Measurements from ENCODE around the gene ACAN. TPM values are rescaled to one million over a fixed set of nuclear protein-coding genes. Genes with fewer than 3 reads are reported as not detected.
A peak's percentile ranks its signal among the peaks of the same experiment; 100 is the strongest.

The ACAN gene
- polyA plus RNA-seq, 3 donors: not detected

DNA sequence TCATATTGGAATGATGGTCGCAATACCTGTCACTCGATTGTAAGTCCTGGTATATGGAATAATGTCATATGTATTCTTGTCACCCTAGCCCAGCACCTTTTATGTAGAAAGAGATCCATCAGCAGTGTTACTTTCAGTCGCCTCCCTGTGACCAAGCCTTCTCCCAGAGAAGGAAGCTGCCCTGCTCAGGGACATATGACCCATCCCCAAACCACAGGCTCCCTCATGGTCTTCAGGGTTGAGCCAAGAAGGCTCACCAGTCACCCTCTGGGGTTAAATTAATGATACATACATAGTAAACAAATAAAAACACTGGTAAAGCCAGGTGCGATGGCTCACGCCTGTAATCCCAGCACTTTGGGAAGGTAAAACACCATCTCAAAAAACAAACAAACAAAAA lies 114.5 kb downstream of the ACAN start:
- H3K27ac Mint-ChIP-seq: no peak overlapping the region
- Histone ChIP-seq H3K4me2 (replicated peaks; ENCODE audit: extremely low read depth, low read length, poor library complexity, severe bottlenecking) (no peak overlapping the region), H2AFZ (ENCODE audit: insufficient read depth, low read depth, low read length, poor library complexity, severe bottlenecking) (no peak overlapping the region), H3K27me3 (ENCODE audit: control insufficient read depth in 2 of 2, insufficient read depth in 2 of 2, low read length in 2 of 2) (peaks cover 0 to 2% of the 10 kb centered on the region in 2 donors), H4K20me1 (ENCODE audit: insufficient read depth, low read length) (no peaks in the 10 kb centered on the region), H3K79me2 (ENCODE audit: insufficient read depth, low read length) (no peaks in the 10 kb centered on the region), H3K4me3 (replicated peaks in 1 of 3; ENCODE audit: low read depth in 2 of 3, low read length in 3 of 3) (no peak overlapping the region), H3K9me3 (replicated peaks in 1 of 2; ENCODE audit: control insufficient read depth in 1 of 2, insufficient read depth in 1 of 2, low read length in 2 of 2) (no peaks in the 10 kb centered on the region), H3K36me3 (replicated peaks in 1 of 2; ENCODE audit: control insufficient read depth in 1 of 2, insufficient read depth in 2 of 2, low read length in 2 of 2) (no peaks in the 10 kb centered on the region), H3K4me1 (ENCODE audit: control insufficient read depth in 1 of 2, insufficient read depth in 2 of 2, low read length in 2 of 2) (peaks cover 7 to 14% of the 10 kb centered on the region in 2 donors), H3K27ac (ENCODE audit: low read depth in 1 of 2, low read length in 2 of 2) (no peak overlapping the region), H3K9ac (ENCODE audit: insufficient read depth, low read length, poor library complexity, severe bottlenecking) (no peak overlapping the region)
- no peaks in the 10 kb centered on the region for H3K9me3 Mint-ChIP-seq
- no CpG with 5 or more reads among the region's 5 CpGs for WGBS (ENCODE audit: insufficient coverage)
- peaks cover 0 to 6% (median 6%) of the 10 kb centered on the region in 3 donors for H3K27me3 Mint-ChIP-seq (ENCODE audit: low read depth in 3 of 3)
- no peak for TF ChIP-seq CTCF (IDR thresholded peaks at IDR 0.05)
- H3K4me3 Mint-ChIP-seq: no peak overlapping the region
- H3K36me3 Mint-ChIP-seq: no peaks in the 10 kb centered on the region
- peaks cover 23% of the 10 kb centered on the region for H3K4me1 Mint-ChIP-seq
- DNase-seq: no peak
- intact Hi-C loops (cut with micrococcal nuclease): no loop called here

GRCh38 chr15:88918738-88919137 lies 115.5 kb downstream of the ACAN start:
- intact Hi-C loops (cut with micrococcal nuclease): no loop called here
- Mint-ChIP-seq H3K9me3 (no peaks in the 10 kb centered on the region), H3K27me3 (ENCODE audit: low read depth in 3 of 3) (peaks cover 0 to 6% (median 3%) of the 10 kb centered on the region in 3 donors), H3K4me3 (no peak overlapping the region), H3K36me3 (no peaks in the 10 kb centered on the region), H3K4me1 (peaks cover 18% of the 10 kb centered on the region), H3K27ac (peak overlapping the region in 2 of 7 donors; percentile 51 to 63)
- Histone ChIP-seq H3K9me3 (replicated peaks in 1 of 2; ENCODE audit: control insufficient read depth in 1 of 2, insufficient read depth in 1 of 2, low read length in 2 of 2) (no peaks in the 10 kb centered on the region), H3K27ac (ENCODE audit: low read depth in 1 of 2, low read length in 2 of 2) (no peak overlapping the region), H3K4me1 (ENCODE audit: control insufficient read depth in 1 of 2, insufficient read depth in 2 of 2, low read length in 2 of 2) (peaks cover under 1 to 14% of the 10 kb centered on the region in 2 donors), H3K79me2 (ENCODE audit: insufficient read depth, low read length) (no peaks in the 10 kb centered on the region), H3K4me3 (replicated peaks in 1 of 3; ENCODE audit: low read depth in 2 of 3, low read length in 3 of 3) (no peak overlapping the region), H2AFZ (ENCODE audit: insufficient read depth, low read depth, low read length, poor library complexity, severe bottlenecking) (no peak overlapping the region), H3K36me3 (replicated peaks in 1 of 2; ENCODE audit: control insufficient read depth in 1 of 2, insufficient read depth in 2 of 2, low read length in 2 of 2) (no peaks in the 10 kb centered on the region), H4K20me1 (ENCODE audit: insufficient read depth, low read length) (no peaks in the 10 kb centered on the region), H3K4me2 (replicated peaks; ENCODE audit: extremely low read depth, low read length, poor library complexity, severe bottlenecking) (no peak overlapping the region), H3K27me3 (ENCODE audit: control insufficient read depth in 2 of 2, insufficient read depth in 2 of 2, low read length in 2 of 2) (no peaks in the 10 kb centered on the region), H3K9ac (ENCODE audit: insufficient read depth, low read length, poor library complexity, severe bottlenecking) (no peak overlapping the region)
- 5% methylated on average over 4 of the region's 4 CpGs for WGBS (ENCODE audit: insufficient coverage)
- DNase-seq: peak; percentile 24 to 46 (median 35)
- TF ChIP-seq CTCF (IDR thresholded peaks at IDR 0.05): no peak

Data from CD14-positive monocyte (primary cell).